Aorta (tissue), 5 donors: ENCODE data around the gene PPIG. TPM values are rescaled to one million over a fixed set of nuclear protein-coding genes. Genes with fewer than 3 reads are reported as not detected.
"Not testable (repeated sequence)": the region's sequence is repeated elsewhere in the genome, so short reads cannot be mapped to it uniquely, and the experiment has no call there.

ENCODE experiments used
- ATAC-seq: fragments of 200-7000 bp; cut with Tn5 transposase; one replicate; pipeline ENCODE4 v1.9.1; 2022; ENCODE audit warnings: moderate library complexity; ENCODE audit not compliant: low FRiP score
- DNase-seq, 2 donors: peaks; one replicate each; pipeline ENCODE4 v3.0.0-alpha.2; 2020
- H3K27ac ChIP-seq, 2 donors: one replicate each; pipeline ENCODE4 v1.5.1; 2013; ENCODE audit warnings: low read length in 2 of 2, mild to moderate bottlenecking in 2 of 2, moderate library complexity in 2 of 2, control low read depth in 1 of 2, inconsistent platforms in 1 of 2, low read depth in 1 of 2
- H3K27me3 ChIP-seq, 2 donors: one replicate each; pipeline ENCODE4 v1.6.1; 2013; ENCODE audit warnings: control low read depth in 1 of 2, low read length in 1 of 2, mild to moderate bottlenecking in 1 of 2, moderate library complexity in 1 of 2; ENCODE audit not compliant: insufficient read depth in 2 of 2, control insufficient read depth in 1 of 2
- H3K36me3 ChIP-seq, 2 donors: one replicate each; pipeline ENCODE4 v1.6.1; 2013; ENCODE audit warnings: control low read depth in 1 of 2, low read length in 1 of 2, mild to moderate bottlenecking in 1 of 2; ENCODE audit not compliant: insufficient read depth in 2 of 2, control insufficient read depth in 1 of 2
- H3K4me1 ChIP-seq, 2 donors: one replicate each; pipeline ENCODE4 v1.6.1; 2013; ENCODE audit warnings: low read length in 2 of 2, control low read depth in 1 of 2, mild to moderate bottlenecking in 1 of 2, moderate library complexity in 1 of 2; ENCODE audit not compliant: insufficient read depth in 2 of 2, control insufficient read depth in 1 of 2
- H3K4me3 ChIP-seq, 2 donors: one replicate each; pipeline ENCODE4 v1.5.1; 2013; ENCODE audit warnings: low read length in 2 of 2, control low read depth in 1 of 2, mild to moderate bottlenecking in 1 of 2
- H3K9me3 ChIP-seq: one replicate; pipeline ENCODE4 v1.6.1; 2013; ENCODE audit warnings: mild to moderate bottlenecking, low read length; ENCODE audit not compliant: control insufficient read depth
- WGBS, 2 donors: extraction: QIAGEN DNeasy Blood & Tissue Kit; methylation state at CpG; one replicate each; pipeline ENCODE4 v1.1.7; 2013; 5-methylcytosine and 5-hydroxymethylcytosine counted together
- intact Hi-C, 2 donors: fragments of 100-400 bp; cut with DNase I; formaldehyde crosslinking; loops; one replicate each; pipeline versions ENCODE4 v1.14.2 to v1.15.0; 2022
- long read RNA-seq, 2 donors: library from polyadenylated mRNA; unstranded; transcript quantifications; one replicate each; pipeline ENCODE4 v2.0.0, GENCODE V29; 2020 to 2021
- polyA plus RNA-seq, 2 donors: library from polyadenylated mRNA; stranded (reverse); fragments of 200-250 nt; gene quantifications; one replicate each; pipeline ENCODE4 v1.2.3, GENCODE V29; 2013
- total RNA-seq, 2 donors: library from RNA; stranded (reverse); fragmentation: NEBNext Ultra II Directional; extraction: Animal tissue kit (Norgen Biotek cat#: 25700); gene quantifications; one replicate each; pipeline ENCODE4 v1.2.1, GENCODE V29; 2021
- donor health status: healthy with polysubstance abuse.
- donor health status: Bipolar disorder and iron deficiency.
- donor health status: DM: no; HTN: no; CAD: no.
- donor health status: DM: no; HTN: no; CAD: no.
- donor health status: DM: yes; HTN: yes; CAD: no.

PPIG gene
- total RNA-seq (10 to 100 TPM; 52.5 to 55.0 TPM), polyA plus RNA-seq (10 to 100 TPM; 36.2 to 42.2 TPM)
- long read RNA-seq, donor 1, full-length matches to known transcripts, result 26 of 88 reads
- long read RNA-seq, donor 1, partial matches to known transcripts, result 46 of 88 reads
- long read RNA-seq, donor 1, other reads (novel, unspliced or antisense), result 16 of 88 reads
- long read RNA-seq, donor 2, full-length matches to known transcripts, result 9 of 35 reads
- long read RNA-seq, donor 2, partial matches to known transcripts, result 13 of 35 reads
- long read RNA-seq, donor 2, other reads (novel, unspliced or antisense), result 13 of 35 reads

DNA sequence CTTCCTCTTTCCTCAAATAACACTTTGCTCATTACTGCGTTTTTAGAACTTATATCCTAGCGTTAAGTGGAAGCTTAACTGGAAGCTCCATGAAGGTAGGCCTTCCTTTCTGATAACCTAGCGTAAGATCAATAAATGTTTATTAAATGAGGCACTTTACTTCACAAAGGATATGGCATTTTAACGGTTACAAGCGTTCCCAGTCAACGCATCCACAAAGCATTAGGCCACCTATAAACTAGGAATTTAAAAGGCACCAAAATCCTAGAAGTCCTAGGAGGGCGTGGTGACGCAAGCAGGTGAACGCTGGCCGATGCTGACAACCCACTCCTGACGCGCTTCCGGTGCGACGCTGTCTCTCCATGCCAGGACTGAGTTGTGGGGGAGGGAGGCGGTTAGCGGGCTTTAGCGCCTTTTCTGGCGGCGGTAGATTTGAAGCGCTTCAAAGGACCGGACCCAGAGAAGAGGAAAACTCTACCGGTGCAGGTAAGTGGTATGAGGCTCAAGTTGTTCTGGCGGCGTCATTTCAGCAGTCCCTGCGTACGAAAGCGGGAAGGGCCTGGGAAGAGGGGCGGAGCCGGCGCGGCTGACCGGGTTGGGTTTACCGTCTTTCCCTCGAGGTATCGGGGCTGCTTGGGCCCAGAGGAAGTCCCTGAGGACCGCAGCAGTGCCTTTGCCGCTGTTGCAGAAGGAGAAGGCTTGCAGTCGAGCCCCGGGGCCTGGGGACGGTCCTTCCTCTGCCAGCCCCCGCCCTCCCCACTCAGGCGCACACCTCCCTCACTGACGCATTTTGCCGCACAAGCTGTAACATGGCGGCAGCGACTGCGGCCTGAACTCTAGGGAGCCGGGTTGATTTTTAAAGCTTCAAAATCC lies at the start of gene PPIG:
TSS of gene PPIG (plus strand) at position 347 of the 873 bp plus-strand sequence. CDS start 19,691 bp downstream, outside the sequence.
- intact Hi-C loops, result no loop called here
- H3K36me3 ChIP-seq, result no peaks in the 10 kb centered on the region
- 5% methylated on average over 49 of the region's 49 CpGs for WGBS, 2 donors

DNA sequence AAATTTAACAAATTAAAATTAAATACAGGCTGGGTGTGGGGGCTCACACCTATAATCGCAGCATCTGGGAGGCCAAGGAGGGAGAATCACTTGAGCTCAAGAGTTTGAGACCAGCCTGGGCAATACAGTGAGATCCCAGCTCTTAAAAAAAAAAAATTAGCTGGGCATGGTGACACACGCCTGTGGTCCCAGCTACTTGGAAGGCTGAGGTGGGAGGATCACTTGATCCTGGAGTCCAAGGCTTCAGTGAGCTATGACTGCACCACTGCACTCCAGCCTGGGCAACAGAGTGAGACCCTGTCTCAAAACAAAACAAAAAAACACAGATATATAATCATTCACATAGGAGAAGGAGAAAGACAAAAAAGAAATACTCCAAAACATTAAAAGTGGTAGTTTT lies 44.7 kb upstream of the PPIG start:
- not testable (repeated sequence) for ATAC-seq

More for the DNA sequence above, at the start of gene PPIG:
- peak within 1 kb of the TSS; percentile 65 to 86 for H3K27ac ChIP-seq
- DNase-seq (peak; percentile 95 to 97), ATAC-seq (peak; percentile 98)
- H3K27me3 ChIP-seq, result no peaks in the 10 kb centered on the region
- no peaks in the 10 kb centered on the region for H3K4me1 ChIP-seq
- peak within 1 kb of the TSS; percentile 68 to 94 for H3K4me3 ChIP-seq
- no peaks in the 10 kb centered on the region for H3K9me3 ChIP-seq

DNA sequence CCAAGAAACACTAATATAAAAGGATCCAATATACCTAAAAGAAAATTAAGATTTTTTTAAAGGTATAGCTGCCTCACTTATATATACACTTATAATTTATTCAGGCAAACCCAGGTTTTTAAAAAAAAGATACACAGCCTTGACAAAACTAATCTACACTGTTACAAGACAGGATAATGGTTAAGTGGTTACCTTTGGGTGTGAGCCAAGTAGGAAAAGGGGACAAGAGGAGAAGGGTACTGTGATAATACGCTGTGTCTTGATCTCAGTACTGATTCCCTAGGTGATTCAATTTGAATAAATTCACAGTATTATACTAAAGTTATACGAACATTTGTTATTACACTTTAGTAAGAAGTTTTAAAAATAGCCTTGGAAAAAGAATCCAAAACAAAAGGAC lies 44.0 kb upstream of the PPIG start:
- no peak for ATAC-seq
- Histone ChIP-seq H3K4me1 (no peaks in the 10 kb centered on the region), H3K4me3 (no peak overlapping the region), H3K27ac (no peak overlapping the region), H3K27me3 (no peaks in the 10 kb centered on the region), H3K36me3 (no peaks in the 10 kb centered on the region), H3K9me3 (no peaks in the 10 kb centered on the region)
- intact Hi-C loops, result no loop called here
- 65 to 70% methylated on average over 2 of the region's 2 CpGs for WGBS, 2 donors
- no peak for DNase-seq

More for the DNA sequence above, 44.7 kb upstream of the PPIG start:
- H3K4me3 ChIP-seq, H3K27me3 ChIP-seq, H3K27ac ChIP-seq, H3K9me3 ChIP-seq, H3K36me3 ChIP-seq, H3K4me1 ChIP-seq, intact Hi-C loops, DNase-seq: not testable (repeated sequence)
- 91 to 94% methylated on average over 2 of the region's 2 CpGs for WGBS, 2 donors

DNA sequence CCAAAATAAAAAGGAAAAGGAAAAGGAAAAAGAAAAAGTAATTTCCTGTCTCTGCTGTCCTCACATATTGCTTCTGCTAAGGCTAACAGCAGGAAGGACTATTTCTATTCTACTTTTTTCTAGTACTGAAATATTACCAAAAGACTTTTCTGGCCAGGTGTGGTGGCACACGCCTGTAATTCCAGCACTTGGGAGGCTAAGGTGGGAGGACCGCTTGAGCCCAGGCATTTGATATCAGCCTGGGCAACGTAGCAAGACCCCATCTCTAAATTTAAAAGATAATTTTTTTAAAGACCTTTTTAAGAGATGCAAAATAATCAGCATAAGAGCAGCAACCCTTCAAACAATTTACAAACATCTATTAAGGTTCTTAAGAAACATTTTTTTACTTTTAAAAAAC lies 41.7 kb upstream of the PPIG start:
- intact Hi-C loops, result no loop called here
- ATAC-seq (no peak), DNase-seq (no peak)
- Histone ChIP-seq H3K4me3 (no peak overlapping the region), H3K27ac (no peak overlapping the region), H3K9me3 (no peaks in the 10 kb centered on the region), H3K27me3 (no peaks in the 10 kb centered on the region), H3K36me3 (peaks cover 0 to 3% of the 10 kb centered on the region in 2 donors), H3K4me1 (no peaks in the 10 kb centered on the region)
- WGBS, 2 donors, result 92 to 96% methylated on average over 3 of the region's 3 CpGs

DNA sequence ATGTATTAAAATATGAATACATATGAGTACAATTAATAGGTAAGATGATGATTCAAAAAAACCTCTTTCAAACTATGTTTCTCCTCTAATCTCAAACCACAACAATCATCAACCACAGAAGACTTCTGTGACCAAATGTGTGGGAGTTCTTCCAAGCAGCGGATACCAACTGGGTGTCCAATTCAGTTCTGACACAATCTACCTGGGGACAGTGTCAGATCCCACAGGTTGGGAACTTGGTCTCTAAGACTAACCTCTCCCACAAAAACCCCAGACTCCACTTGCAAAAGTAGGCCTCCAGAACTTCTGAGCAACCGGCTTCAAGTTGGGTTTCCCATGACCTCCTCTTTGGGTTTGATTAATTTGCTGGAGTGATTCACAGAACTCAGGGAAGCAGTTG lies 37.4 kb upstream of the PPIG start:
- peaks cover 0 to 5% of the 10 kb centered on the region in 2 donors for H3K36me3 ChIP-seq
- H3K27me3 ChIP-seq, result no peaks in the 10 kb centered on the region
- ATAC-seq, result no peak
- no peaks in the 10 kb centered on the region for H3K4me1 ChIP-seq
- WGBS, 2 donors, result 94 to 98% methylated on average over 2 of the region's 2 CpGs
- H3K4me3 ChIP-seq, result no peak overlapping the region
- H3K27ac ChIP-seq, result no peak overlapping the region
- no peak for DNase-seq
- intact Hi-C loops, result no loop called here
- no peaks in the 10 kb centered on the region for H3K9me3 ChIP-seq

DNA sequence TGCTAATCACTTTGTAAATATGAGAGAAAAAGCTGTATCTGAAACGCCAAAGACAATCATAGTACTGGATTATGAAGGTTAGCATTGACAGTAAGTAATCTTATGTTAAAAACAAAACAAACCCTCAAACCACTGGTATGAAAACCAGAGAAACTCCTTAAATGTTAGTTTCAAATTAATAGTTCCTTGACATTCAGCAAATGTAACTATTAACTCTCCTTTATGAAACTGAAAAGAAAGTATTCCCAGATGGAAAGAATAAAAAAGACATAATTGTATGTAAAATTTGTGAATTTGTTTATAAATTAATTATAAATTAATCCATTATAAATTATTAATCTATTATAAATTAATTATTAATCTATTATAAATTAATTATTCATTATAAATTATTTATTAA lies 22.8 kb upstream of the PPIG start:
- DNase-seq (no peak), ATAC-seq (no peak)
- intact Hi-C loops, result no loop called here
- no peaks in the 10 kb centered on the region for H3K4me1 ChIP-seq
- no peak overlapping the region for H3K4me3 ChIP-seq
- H3K9me3 ChIP-seq, result no peaks in the 10 kb centered on the region
- H3K27ac ChIP-seq, result no peak overlapping the region
- no peaks in the 10 kb centered on the region for H3K27me3 ChIP-seq
- WGBS, 2 donors, result 91 to 100% methylated on average over 1 of the region's 1 CpG
- peaks cover 0 to 2% of the 10 kb centered on the region in 2 donors for H3K36me3 ChIP-seq

DNA sequence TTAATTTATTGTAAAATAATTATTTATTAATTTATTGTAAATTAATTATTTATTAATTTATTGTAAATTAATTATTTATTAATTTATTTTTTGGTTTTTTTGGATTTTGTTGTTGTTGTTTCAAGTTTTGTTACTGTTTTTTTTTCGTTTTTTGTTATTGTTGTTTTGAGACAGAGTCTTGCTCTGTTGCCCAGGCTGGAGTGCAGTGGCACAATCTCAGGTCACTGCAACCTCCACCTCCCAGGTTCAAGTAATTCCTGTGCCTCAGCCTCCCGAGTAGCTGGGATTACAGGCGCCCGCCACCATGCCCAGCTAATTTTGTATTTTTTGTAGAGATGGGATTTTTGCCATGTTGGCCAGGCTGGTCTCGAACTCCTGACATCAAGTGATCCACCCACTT lies 22.1 kb upstream of the PPIG start:
- intact Hi-C loops, H3K27me3 ChIP-seq, H3K27ac ChIP-seq, H3K4me3 ChIP-seq, H3K36me3 ChIP-seq, DNase-seq, H3K4me1 ChIP-seq, H3K9me3 ChIP-seq, ATAC-seq: not testable (repeated sequence)
- 95 to 98% methylated on average over 5 of the region's 5 CpGs for WGBS, 2 donors

DNA sequence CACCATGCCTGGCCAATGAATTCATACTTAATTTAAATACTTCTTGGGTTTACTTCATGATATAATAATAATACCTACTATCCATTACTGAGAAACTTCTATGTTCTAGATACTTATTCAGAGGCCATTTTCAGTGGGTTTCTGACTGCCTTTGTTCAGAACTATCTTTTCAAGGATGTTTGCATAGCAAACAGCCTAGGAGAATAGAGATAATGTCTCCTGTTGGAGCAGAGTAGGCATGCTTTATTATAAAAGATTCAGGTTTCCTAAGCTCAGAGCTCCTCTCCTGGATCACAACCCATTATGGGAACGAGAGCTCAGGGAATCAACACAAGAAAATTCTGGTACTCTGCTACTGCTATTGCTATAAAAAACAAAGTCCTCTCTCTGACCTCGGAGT lies 21.6 kb upstream of the PPIG start:
- intact Hi-C loops, result no loop called here
- Histone ChIP-seq H3K4me3 (no peak overlapping the region), H3K4me1 (no peaks in the 10 kb centered on the region), H3K27ac (no peak overlapping the region), H3K27me3 (no peaks in the 10 kb centered on the region), H3K9me3 (no peaks in the 10 kb centered on the region), H3K36me3 (peaks cover 0 to 2% of the 10 kb centered on the region in 2 donors)
- ATAC-seq, result no peak
- no peak for DNase-seq
- WGBS, 2 donors, result 94 to 95% methylated on average over 2 of the region's 2 CpGs
